ENCODE results near the gene FBXO31. TPM values are rescaled to one million over a fixed set of nuclear protein-coding genes. Genes with fewer than 3 reads are reported as not detected.

The FBXO31 gene
- total RNA-seq, 4 donors from 2014 or later: 39.9 to 89.3 (median 53.6) TPM

- H3K27me3 ChIP-seq: no peaks in the 10 kb centered on the region
- TF ChIP-seq EP300 (IDR thresholded peaks at IDR 0.05): no peak
- no peak for TF ChIP-seq POLR2AphosphoS5 (IDR thresholded peaks at IDR 0.05)
- TF ChIP-seq CTCF (IDR thresholded peaks at IDR 0.05): no peak
- TF ChIP-seq POLR2A (IDR thresholded peaks at IDR 0.05): no peak
- H3K4me1 ChIP-seq: no peaks in the 10 kb centered on the region
- WGBS: 88% methylated on average over 18 of the region's 19 CpGs
- H3K4me3 ChIP-seq: no peak overlapping the region
- H3K27ac ChIP-seq: no peak overlapping the region
- H3K9me3 ChIP-seq: no peaks in the 10 kb centered on the region
- no peak for DNase-seq (ENCODE audit: low spot score in 2 of 2)
- peaks cover 67% of the 10 kb centered on the region for H3K36me3 ChIP-seq
Observed at GRCh38 chr16:87336434-87337240, 46.9 kb downstream of the FBXO31 start.

GRCh38 chr16:87335625-87336433 lies 47.7 kb downstream of the FBXO31 start:
- no peaks in the 10 kb centered on the region for H3K9me3 ChIP-seq
- H3K4me3 ChIP-seq: no peak overlapping the region
- no peaks in the 10 kb centered on the region for H3K4me1 ChIP-seq
- no peak for TF ChIP-seq POLR2AphosphoS5 (IDR thresholded peaks at IDR 0.05)
- no peak for TF ChIP-seq CTCF (IDR thresholded peaks at IDR 0.05)
- no peak for TF ChIP-seq POLR2A (IDR thresholded peaks at IDR 0.05)
- TF ChIP-seq EP300 (IDR thresholded peaks at IDR 0.05): no peak
- H3K27ac ChIP-seq: no peak overlapping the region
- 87% methylated on average over 19 of the region's 19 CpGs for WGBS
- no peaks in the 10 kb centered on the region for H3K27me3 ChIP-seq
- peaks cover 74% of the 10 kb centered on the region for H3K36me3 ChIP-seq
- no peak for DNase-seq (ENCODE audit: low spot score in 2 of 2)

GRCh38 chr16:87334651-87335624 lies 48.6 kb downstream of the FBXO31 start:
- Histone ChIP-seq H3K27ac (no peak overlapping the region), H3K27me3 (no peaks in the 10 kb centered on the region), H3K36me3 (peaks cover 83% of the 10 kb centered on the region), H3K4me3 (no peak overlapping the region), H3K9me3 (no peaks in the 10 kb centered on the region), H3K4me1 (no peaks in the 10 kb centered on the region)
- DNase-seq (ENCODE audit: low spot score in 2 of 2): no peak
- TF ChIP-seq EP300 (IDR thresholded peaks at IDR 0.05) (no peak), POLR2AphosphoS5 (IDR thresholded peaks at IDR 0.05) (no peak), CTCF (IDR thresholded peaks at IDR 0.05) (no peak), POLR2A (IDR thresholded peaks at IDR 0.05) (no peak)
- 95% methylated on average over 16 of the region's 29 CpGs for WGBS

DNA sequence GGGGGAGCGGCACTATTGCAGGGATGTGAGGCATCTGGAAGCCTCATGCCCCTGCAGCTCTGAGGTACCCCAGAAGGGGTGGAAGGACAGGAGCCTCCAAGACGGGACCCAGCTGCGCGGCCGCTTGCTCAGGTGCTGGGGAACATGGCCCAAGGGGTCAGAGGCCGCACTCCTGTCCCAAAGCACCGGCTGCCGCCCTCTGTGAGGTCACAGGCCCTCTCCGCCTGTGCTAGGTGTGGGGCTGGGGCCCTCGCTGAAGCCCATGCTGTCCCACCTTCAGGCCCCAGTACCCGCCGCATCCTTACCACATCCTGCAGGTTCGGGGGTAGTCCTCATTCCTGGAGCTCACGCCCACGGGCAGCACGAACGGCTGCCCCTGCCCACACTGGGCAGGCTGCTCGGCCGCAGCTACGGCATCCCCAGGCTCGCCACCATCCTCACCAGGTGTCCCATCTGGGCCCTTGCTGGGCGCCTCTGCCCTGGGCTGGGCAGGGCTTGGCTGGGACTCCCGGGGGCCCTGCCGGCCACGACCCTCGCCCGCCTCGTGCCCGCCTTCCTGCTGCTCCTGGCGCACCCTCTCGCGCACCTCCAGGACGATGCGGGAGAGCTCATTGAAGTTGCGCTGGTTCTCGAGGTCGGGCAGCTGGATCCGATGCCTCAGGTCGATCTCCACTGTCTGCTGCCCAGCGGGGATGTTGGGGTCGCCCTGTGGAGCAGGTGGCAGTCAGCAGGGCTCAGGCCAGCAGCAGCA lies 49.8 kb downstream of the FBXO31 start:
- no peak for DNase-seq (ENCODE audit: low spot score in 2 of 2)
- no peak overlapping the region for H3K4me3 ChIP-seq
- no peaks in the 10 kb centered on the region for H3K27me3 ChIP-seq
- no peak overlapping the region for H3K27ac ChIP-seq
- no peaks in the 10 kb centered on the region for H3K4me1 ChIP-seq
- H3K9me3 ChIP-seq: no peaks in the 10 kb centered on the region
- H3K36me3 ChIP-seq: peaks cover 85% of the 10 kb centered on the region
- 97% methylated on average over 32 of the region's 41 CpGs for WGBS
- TF ChIP-seq POLR2A (IDR thresholded peaks at IDR 0.05): no peak
- no peak for TF ChIP-seq POLR2AphosphoS5 (IDR thresholded peaks at IDR 0.05)
- no peak for TF ChIP-seq CTCF (IDR thresholded peaks at IDR 0.05)
- TF ChIP-seq EP300 (IDR thresholded peaks at IDR 0.05): no peak
